Stimulated activated CD8-positive, alpha-beta memory T cell treated with anti-CD3 and anti-CD28 coated beads, Interleukin-12 subunit alpha, Interleukin-12 subunit beta, amount 100 ng/mL, for 24 hours (primary cell): Measurements from ENCODE around the gene TYW1B.
"Not testable (repeated sequence)": the region's sequence is repeated elsewhere in the genome, so short reads cannot be mapped to it uniquely, and the experiment has no call there.

Experiments
- DNase-seq: peaks from one replicate; pipeline ENCODE4 v3.0.0-alpha.2; 2020; ENCODE audit errors: extremely low read depth

The TYW1B gene

GRCh38 chr7:72816370-72817157, 11.4 kb downstream of the TYW1B start:
- not testable (repeated sequence) for DNase-seq

- not testable (repeated sequence) for DNase-seq
Observed at GRCh38 chr7:72810437-72810836, 17.6 kb downstream of the TYW1B start.

GRCh38 chr7:72808511-72808910, 19.5 kb downstream of the TYW1B start:
- DNase-seq, result not testable (repeated sequence)

GRCh38 chr7:72806851-72807250, 21.1 kb downstream of the TYW1B start:
- DNase-seq, result not testable (repeated sequence)

- DNase-seq, result no peak
Observed at GRCh38 chr7:72805526-72806494, 22.2 kb downstream of the TYW1B start.

GRCh38 chr7:72803778-72804177, 24.2 kb downstream of the TYW1B start:
- not testable (repeated sequence) for DNase-seq

- DNase-seq, result not testable (repeated sequence)
Observed at GRCh38 chr7:72801564-72801963, 26.4 kb downstream of the TYW1B start.

- DNase-seq, result not testable (repeated sequence)
Observed at GRCh38 chr7:72795401-72795800, 32.6 kb downstream of the TYW1B start.

GRCh38 chr7:72793791-72794190, 34.2 kb downstream of the TYW1B start:
- DNase-seq, result no peak

- not testable (repeated sequence) for DNase-seq
Observed at GRCh38 chr7:72790698-72791060, 37.3 kb downstream of the TYW1B start.

GRCh38 chr7:72790048-72790697, 37.8 kb downstream of the TYW1B start:
- DNase-seq, result not testable (repeated sequence)

- no peak for DNase-seq
Observed at GRCh38 chr7:72785166-72785955, 42.6 kb downstream of the TYW1B start.

- DNase-seq, result not testable (repeated sequence)
Observed at GRCh38 chr7:72783601-72784370, 44.2 kb downstream of the TYW1B start.

- no peak for DNase-seq
Observed at GRCh38 chr7:72781631-72782030, 46.4 kb downstream of the TYW1B start.

GRCh38 chr7:72781161-72781560, 46.8 kb downstream of the TYW1B start:
- no peak for DNase-seq

- DNase-seq, result not testable (repeated sequence)
Observed at GRCh38 chr7:72780289-72780894, 47.6 kb downstream of the TYW1B start.

- not testable (repeated sequence) for DNase-seq
Observed at GRCh38 chr7:72777167-72777566, 50.8 kb downstream of the TYW1B start.

- not testable (repeated sequence) for DNase-seq
Observed at GRCh38 chr7:72772627-72773026, 55.4 kb downstream of the TYW1B start.

GRCh38 chr7:72766994-72767393, 61.0 kb downstream of the TYW1B start:
- DNase-seq, result not testable (repeated sequence)

- DNase-seq, result no peak
Observed at GRCh38 chr7:72760602-72761001, 67.4 kb downstream of the TYW1B start.
